CD4-positive, alpha-beta T cell treated with Interleukin-15 for 4 hours (primary cell): Measurements from ENCODE around the gene STAT5B.
A peak's percentile ranks its signal among the peaks of the same experiment; 100 is the strongest.
"Not testable (repeated sequence)": the region's sequence is repeated elsewhere in the genome, so short reads cannot be mapped to it uniquely, and the experiment has no call there.

Experiments used
- DNase-seq: peaks from one replicate; pipeline ENCODE4 v3.0.0-alpha.2; 2020; ENCODE audit warnings: low spot score

The STAT5B gene

DNA sequence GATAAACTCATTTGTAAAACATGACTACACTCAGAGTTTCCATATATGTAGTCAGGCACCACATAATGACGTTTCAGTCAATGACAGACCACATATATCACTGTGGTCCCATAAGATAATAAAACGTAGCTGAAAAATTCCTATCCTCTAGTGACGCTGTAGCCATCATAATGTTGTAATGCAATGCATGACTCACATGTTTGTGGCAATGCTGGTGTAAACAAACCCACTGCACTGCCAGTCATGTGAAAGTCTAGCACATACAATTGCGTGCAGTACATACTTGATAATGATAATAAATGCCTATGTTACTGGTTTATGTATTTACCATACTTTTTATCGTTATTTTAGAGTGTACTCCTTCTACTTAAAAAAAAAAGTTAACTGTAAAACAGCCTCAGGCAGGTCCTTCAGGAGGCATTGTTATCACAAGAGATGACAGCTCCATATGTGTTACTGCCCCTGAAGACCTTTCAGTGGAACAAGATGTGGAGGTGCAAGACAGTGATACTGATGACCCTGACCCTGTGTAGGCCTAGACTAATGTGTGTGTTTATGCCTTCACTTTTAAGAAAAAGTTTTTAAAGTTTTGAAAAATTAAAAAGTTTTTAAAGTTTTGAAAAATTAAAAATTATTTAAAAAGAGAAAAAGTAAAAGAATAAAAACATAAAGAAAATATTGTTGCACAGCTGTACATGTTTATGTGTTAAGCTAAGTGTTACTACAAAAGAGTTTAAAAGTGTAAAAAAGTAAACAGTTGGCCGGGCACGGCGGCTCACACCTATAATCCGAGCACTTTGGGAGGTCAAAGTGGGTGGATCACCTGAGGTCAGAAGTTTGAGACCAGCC is 9.0 kb downstream of the STAT5B start:
- DNase-seq = peak; percentile 74

- no peak for DNase-seq
These were observed 9.7 kb downstream of the STAT5B start for GRCh38 chr17:42266462-42266861.

- DNase-seq = not testable (repeated sequence)
These were observed 11.8 kb downstream of the STAT5B start for GRCh38 chr17:42264366-42264765.

GRCh38 chr17:42260318-42260717 is 15.9 kb downstream of the STAT5B start:
- DNase-seq = no peak

DNA sequence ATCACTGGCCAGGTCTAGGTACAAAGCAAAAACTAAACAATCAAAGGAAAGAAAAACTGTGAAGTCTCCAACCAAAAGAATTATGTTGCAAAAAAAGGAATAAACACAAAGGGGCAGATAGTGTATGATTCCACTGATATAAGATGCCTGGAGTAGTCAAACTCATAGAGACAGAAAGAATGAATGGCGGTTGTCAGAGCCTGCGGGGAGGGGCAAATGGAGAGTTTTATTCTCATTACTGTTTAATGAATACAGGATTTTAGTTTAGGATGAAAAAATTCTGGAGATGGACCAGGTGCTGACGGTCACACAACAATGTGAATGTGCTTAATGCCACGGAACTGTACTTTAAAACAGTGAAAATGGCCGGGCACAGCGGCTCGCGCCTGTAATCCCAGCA is 20.7 kb downstream of the STAT5B start:
- DNase-seq = no peak

DNA sequence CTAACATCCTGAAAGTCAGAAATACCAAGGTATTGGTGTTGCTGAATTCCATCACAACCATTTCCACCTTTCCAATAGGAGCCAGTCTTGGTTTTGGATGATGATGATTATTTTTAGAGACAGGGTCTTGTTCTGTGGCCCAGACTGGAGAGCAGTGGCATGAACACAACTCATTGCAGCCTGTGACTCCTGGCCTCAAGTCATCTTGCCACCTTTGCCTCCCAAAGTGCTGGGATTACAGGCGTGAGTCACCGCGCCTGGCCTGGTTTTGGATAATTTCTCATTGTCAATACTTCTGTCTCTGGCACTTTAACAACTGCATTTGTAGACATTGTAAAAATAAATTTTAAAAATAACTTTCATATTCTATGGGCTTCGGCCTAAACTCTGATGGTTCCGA is 22.6 kb downstream of the STAT5B start:
- no peak for DNase-seq

GRCh38 chr17:42252597-42253550 is 23.3 kb downstream of the STAT5B start:
- peak; percentile 43 for DNase-seq

GRCh38 chr17:42251115-42251514 is 25.1 kb downstream of the STAT5B start:
- DNase-seq = no peak

DNA sequence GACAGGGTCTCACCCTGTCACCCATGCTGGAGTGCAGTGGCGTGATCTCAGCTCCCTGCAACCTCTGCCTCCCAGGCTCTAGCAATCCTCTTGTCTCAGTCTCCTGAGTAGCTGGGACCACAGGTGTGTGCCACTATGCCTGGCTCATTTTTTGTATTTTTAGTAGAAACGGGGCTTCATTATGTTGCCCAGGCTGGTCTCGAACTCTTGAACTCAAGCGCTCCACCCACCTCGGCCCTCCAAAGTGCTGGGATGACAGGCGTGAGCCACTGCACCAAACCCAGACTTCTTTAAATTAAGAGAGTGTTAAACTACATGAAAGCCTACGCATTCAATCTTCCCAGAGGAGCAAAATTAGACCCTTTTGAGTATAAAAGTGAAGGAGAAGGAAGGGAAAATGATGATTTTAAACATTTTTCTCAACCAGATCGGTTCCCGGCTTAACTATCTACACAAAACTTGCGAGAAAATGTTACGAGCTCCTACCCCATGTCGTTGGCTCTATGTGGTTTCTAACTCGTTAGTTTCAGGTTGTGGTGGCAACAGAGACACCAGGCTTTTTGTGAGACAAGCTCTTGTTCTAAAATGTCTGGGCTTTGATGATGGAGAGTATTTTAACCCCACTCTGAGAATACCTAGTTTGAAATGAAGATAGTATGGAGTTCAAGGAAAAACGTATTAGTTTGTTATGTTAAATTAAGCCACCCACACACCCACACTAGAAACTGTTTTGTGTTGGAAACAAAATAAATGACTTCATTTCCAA is 26.3 kb downstream of the STAT5B start:
- DNase-seq = peak; percentile 72

DNA sequence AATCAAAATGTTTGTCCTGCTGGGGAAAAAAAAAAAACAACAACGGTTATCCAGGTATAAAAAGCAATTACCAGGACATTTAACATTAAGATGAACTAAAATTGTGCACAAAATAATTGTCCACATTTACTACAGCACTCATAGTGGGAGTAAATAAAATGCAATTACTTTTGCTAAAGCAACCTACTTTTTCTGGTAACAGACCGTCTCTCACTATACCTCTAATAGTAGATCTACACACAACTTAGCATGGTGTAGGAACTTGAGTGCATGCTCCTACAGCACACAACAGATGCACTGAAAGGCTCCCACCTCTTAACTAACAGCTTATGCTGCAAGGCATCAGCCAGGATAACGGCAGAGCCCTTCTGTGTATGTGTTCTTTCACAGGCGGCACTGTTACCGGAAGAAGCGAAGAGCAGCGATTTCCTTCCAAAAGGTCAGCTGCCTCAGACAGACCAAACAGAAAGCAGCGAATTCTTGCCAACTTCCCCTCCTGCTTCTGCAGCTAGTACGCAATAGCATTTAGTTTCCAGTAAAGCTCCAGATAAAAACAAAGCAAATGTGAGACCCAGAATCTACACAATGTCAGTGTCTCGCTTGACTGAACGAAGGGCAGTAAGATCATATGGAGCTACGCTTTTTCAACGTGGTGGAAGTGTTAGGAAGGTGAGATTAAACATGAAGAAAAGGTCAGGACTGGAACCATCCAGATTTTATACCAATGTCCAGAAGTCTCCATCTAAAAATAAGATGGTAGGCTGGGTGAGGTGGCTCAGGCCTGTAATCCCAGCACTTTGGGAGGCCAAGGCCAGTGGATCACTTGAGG is 27.6 kb downstream of the STAT5B start:
- DNase-seq = peak; percentile 86

- no peak for DNase-seq
These were observed 28.5 kb downstream of the STAT5B start for GRCh38 chr17:42247734-42248133.

- peak; percentile 35 for DNase-seq
These were observed 29.7 kb downstream of the STAT5B start for GRCh38 chr17:42246515-42246914.

DNA sequence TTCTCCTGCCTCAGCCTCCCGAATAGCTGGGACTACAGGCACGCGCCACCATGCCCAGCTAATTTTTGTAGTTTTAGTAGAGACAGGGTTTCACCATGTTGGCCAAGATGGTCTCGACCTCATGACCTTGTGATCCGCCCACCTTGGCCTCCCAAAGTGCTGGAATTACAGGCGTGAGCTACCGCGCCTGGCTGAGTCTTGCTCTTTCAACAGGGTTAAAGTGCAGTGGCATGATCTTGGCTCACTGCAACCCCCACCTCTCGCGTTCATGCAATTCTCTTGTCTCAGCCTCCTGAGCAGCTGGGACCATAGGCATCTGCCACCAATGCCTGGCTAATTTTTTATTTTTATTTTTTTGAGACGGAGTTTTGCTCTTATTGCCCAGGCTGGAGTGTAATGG is 31.0 kb downstream of the STAT5B start:
- DNase-seq = not testable (repeated sequence)

- DNase-seq = not testable (repeated sequence)
These were observed 32.1 kb downstream of the STAT5B start for GRCh38 chr17:42244116-42244515.

DNA sequence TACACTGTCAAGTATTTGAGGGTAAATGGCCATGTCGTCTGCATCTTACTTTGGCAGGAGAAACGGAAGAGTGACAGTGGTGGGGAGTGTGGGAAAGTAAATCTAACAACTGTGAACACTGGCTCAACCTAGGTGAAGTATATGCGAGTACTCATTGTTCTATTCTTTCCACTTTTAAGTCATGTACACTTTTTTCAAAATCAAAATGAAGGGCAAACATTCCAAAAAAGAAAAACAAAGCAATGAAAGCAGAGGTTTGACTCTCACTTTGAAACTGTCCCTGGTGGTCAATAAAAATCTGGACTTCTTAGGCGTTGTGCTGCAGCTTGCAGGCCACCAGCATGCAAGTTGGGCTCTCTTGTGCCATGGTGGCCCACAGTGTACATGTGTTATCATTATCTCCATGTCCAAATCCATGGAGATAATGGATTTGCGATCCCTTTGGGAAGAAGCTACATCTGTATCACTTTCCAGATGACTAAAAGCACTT is 32.7 kb downstream of the STAT5B start:
- no peak for DNase-seq

DNA sequence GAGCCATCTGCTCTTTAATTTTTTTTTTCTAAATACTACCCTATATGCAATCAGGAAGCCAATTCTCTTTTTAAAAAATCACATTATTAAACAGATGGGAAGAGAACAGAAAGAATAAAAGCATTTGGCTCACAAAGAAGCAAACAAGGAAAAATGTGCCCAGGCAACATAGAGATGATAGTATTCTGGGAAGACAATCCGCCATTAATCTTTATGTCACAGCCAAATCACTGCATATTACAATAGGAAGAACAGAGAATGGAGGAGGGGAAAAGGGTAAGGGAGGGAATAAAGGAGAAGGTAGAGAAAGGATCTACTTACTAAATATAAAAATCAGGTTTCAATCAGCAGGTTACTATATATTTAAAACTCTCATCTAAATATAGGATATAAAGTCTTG is 34.3 kb downstream of the STAT5B start:
- no peak for DNase-seq

DNA sequence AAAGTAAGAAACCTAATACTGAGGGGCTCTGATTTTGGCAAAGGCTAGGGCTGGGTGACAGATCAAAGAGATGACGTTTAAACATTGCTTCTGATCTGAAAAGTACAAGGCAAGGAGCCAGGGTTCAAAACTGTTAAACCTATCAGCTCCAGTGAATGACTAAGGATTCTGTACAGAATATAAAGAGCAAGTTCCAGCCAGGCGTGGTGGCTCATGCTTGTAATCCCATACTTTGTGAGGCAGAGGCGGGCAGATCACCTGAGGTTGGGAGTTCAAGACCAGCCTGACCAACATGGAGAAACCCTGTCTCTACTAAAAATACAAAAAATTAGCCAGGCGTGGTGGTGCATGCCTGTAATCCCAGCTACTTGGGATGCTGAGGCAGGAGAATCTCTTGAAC is 35.3 kb downstream of the STAT5B start:
- not testable (repeated sequence) for DNase-seq

GRCh38 chr17:42240201-42240600 is 36.0 kb downstream of the STAT5B start:
- DNase-seq = no peak

DNA sequence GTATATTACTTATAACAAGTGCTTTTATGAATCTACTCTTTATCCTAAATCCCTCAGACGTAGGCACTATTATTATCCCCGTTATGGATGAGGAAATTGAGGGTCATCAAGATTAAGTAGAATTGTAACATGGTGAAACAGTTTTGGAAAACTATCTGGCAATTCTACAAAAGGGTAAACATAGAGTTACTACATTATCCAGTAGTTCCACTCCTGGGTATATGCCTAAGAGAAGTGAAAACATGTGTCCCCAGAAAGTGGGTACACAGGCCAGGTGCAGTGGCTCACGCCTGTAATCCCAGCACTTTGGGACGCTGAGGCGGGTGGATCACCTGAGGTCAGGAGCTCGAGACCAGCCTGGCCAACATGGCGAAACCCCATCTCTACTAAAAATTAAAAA is 36.6 kb downstream of the STAT5B start:
- not testable (repeated sequence) for DNase-seq

GRCh38 chr17:42236760-42237159 is 39.4 kb downstream of the STAT5B start:
- DNase-seq = no peak

DNA sequence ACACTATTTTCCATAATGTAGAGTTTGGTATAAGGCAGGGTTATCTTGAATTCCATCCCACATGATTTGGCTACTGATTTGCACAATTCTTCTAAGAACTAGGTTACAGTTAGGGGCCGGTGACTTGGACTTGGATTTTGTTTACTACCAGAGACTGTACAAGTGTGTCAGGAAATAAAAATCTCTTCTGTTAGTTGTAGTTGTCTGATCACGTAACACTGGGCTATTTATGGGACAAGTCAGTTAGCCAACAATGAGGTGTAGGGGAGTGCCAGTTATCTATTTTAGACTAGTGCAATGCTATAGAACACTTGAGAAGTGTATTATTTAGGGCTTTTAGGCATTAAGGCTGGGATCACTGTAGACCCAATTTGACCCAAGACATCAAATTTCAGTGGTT is 42.2 kb downstream of the STAT5B start:
- DNase-seq = no peak
